Stimulated activated naive CD8-positive, alpha-beta T cell treated with anti-CD3 and anti-CD28 coated beads, Interleukin-15, amount 100 ng/mL, for 72 hours (primary cell): Measurements from ENCODE around the gene SHFL.

ENCODE experiments used
- ATAC-seq: fragments of 150-1000 bp; cut with Tn5 transposase; 2 replicates; pipeline ENCODE4 v1.10.0; 2021; ENCODE audit warnings: mild to moderate bottlenecking, moderate library complexity
- DNase-seq, 2 donors: peaks; one replicate each; pipeline ENCODE4 v3.0.0; 2021 to 2022
- H3K27ac Mint-ChIP-seq, 2 donors: one replicate each; pipeline ENCODE4 v1.8.0; 2022; ENCODE audit warnings: mild to moderate bottlenecking in 2 of 2, mixed read lengths in 2 of 2, moderate library complexity in 2 of 2
- H3K27me3 Mint-ChIP-seq: one replicate; pipeline ENCODE4 v1.8.0; 2022; ENCODE audit warnings: mixed read lengths
- H3K4me1 Mint-ChIP-seq: one replicate; pipeline ENCODE4 v1.8.0; 2022; ENCODE audit warnings: mild to moderate bottlenecking, mixed read lengths
- H3K4me3 Mint-ChIP-seq, 2 donors: one replicate each; pipeline ENCODE4 v1.8.0; 2022; ENCODE audit warnings: mild to moderate bottlenecking in 2 of 2, mixed read lengths in 2 of 2, moderate library complexity in 1 of 2
- H3K9me3 Mint-ChIP-seq, 2 donors: one replicate each; pipeline ENCODE4 v1.8.0; 2022; ENCODE audit warnings: mixed read lengths in 2 of 2

SHFL gene

DNA sequence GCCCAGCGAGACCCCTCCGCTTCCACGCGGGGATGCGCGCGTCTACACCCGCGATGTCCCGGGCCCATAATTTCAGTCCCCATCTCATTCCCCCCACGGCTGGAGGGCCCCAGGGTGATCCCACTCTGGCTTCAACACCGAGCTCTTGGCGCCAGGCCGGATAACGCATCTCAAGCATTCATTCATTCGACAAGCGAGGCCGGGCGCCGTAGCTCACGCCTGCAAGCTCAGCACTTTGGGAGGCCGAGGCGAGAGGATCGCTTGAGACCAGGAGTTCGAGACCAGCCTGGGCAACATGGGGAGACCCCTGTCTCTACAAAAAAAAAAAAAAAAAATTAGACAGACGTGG, 10.5 kb downstream of the SHFL start:
- Mint-ChIP-seq H3K4me3 (peak overlapping the region; percentile 55 to 77), H3K27ac (peak overlapping the region; percentile 69 to 71), H3K9me3 (no peaks in the 10 kb centered on the region), H3K27me3 (no peaks in the 10 kb centered on the region), H3K4me1 (peaks cover 54% of the 10 kb centered on the region)
- DNase-seq (no peak), ATAC-seq (no peak)

DNA sequence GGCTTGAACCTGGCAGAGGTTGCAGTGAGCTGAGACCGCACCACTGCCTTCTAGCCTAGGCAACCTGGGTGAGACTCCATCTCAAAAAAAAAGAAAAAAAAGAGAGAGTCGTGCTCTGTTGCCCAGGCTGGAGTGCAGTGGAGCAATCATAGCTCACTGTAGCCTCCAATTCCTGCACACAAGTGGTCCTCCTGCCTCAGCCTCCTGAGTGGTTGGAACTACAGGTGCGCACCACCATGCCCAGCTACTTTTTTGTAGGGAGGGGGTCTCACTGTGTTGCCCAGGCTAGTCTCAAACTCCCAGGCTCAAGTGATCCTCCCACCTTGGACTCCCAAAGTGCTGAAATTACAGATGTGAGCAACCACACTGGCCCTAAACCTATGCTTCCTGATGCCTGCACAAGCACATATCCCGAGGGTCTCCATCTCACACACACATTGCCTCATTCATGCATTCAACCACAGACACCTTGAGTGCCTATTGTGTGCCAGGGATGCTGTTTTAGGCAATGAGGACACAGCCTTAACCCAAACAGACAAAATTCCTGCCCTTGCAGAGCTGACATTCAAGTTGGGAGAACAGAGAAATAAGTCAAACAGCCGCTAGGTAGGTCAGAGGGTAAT, 14.2 kb downstream of the SHFL start:
- DNase-seq (no peak), ATAC-seq (no peak)
- Mint-ChIP-seq H3K4me3 (peak overlapping the region; percentile 9 to 37), H3K27me3 (no peaks in the 10 kb centered on the region), H3K27ac (peak overlapping the region in 1 of 2 donors; percentile 4), H3K9me3 (no peaks in the 10 kb centered on the region), H3K4me1 (peaks cover 81% of the 10 kb centered on the region)

DNA sequence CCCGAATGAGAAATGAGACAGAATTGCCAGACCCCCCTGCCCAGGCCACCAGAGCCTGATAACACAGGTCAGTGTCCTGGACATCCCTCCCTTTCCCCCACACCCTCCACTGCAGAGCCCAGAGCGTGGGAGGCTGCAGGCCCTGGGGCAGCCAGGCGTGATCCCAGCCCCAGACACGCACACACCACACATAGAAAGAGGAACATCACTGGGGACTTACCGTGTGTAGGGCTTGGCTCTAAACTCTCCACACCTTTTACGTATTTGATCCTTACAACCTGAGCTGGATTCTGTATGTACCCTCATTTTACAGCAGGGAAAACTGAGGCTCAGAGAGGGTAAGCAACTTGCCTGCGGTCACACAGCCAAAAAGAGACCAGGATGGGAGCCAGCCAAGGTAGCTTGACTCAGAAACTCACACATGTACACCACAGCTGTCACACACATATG, 16.7 kb downstream of the SHFL start:
- H3K27ac Mint-ChIP-seq, result peak overlapping the region; percentile 49 to 98
- peaks cover 88% of the 10 kb centered on the region for H3K4me1 Mint-ChIP-seq
- H3K27me3 Mint-ChIP-seq, result no peaks in the 10 kb centered on the region
- peak overlapping the region; percentile 74 to 86 for H3K4me3 Mint-ChIP-seq
- no peak for DNase-seq
- no peak for ATAC-seq
- H3K9me3 Mint-ChIP-seq, result no peaks in the 10 kb centered on the region

DNA sequence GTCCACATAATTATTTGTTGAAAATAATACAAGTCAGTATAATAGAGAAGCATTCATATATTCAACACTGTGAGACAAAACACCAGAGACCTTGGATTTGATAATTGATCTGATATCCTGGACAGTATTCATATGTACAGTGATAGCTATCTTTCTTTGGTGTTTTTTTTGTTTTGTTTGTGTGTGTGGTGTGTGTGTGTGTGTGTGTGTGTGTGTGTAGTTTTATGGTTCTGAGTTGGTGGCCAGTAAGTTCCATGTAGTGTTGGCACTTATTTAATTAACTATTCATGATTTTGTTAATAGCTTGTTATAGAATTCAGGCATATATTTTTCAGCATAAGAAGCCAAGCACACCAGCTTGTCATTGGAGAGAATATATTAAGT, 18.0 kb downstream of the SHFL start:
- DNase-seq, result no peak
- Mint-ChIP-seq H3K27ac (peak overlapping the region in 1 of 2 donors; percentile 76), H3K4me1 (peaks cover 88% of the 10 kb centered on the region), H3K9me3 (no peaks in the 10 kb centered on the region), H3K27me3 (no peaks in the 10 kb centered on the region), H3K4me3 (peak overlapping the region; percentile 0 to 89)
- no peak for ATAC-seq

DNA sequence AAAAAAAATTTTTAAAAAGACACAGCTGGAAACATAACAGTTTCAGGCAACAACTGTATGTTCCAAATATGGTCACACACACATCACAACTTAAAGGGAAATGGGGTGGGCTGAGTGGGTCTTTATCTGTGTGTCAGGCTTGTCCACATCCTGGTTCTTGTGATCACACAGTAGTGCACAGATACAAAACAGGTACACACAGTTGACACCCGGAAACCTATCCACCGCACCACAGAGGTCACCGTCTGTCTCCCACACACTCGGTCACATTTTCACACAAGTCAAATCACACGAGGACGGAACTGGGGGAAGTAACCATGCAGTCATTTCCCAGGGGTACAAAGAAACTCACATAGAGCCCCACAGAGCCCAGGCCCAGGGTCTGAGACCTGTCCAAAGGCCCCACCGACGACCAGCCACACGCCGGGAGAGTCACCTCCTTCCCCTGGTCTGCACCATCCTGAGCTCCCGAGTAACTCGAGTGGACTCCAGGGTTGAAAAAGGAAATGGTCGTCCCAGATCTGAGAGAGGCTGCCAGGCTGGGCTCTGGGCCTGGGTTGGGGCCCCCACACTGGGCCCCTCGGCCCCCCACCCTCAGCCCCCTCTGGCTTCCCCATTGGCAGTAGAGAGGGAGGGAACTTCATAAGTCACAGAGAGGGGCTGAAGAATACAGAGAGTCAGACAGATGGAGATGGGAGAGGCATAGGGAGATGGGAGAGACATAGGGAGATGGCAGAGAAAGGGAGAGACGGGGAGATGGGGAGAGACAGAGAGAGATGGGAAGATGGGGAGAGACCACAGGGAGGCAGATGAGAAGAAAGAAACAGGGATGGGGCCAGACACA, 18.8 kb downstream of the SHFL start:
- H3K4me3 Mint-ChIP-seq, result peak overlapping the region; percentile 84 to 89
- ATAC-seq, result peak; percentile 85

DNA sequence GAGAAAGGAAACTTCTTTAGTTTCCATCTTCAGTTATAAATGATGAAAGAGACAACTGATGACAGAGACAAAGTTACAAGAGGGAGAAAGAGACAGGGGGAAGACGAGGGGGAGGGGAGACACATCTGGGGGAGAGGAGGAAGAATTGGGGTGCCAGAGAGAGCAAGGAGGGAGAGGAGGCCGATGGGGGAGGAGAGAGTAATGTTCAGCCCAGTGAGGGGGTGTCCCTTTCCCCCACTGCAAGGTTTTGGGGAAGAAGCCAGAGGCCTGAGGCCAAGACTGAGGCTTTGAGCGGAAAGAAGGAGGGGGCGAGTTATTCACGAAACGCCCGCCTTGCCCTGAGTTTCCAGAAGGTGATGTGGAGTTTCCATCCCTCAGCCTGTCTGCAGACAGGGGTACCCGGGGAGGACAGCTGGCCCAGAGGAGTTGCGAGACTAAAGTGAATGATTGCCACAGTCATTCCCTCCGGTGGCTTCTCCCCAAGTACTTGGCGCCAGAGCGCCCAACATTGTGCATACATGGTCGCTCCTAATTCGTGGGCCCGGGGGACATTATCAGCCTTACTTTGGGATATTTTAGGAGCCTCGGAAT, 19.5 kb downstream of the SHFL start:
- Mint-ChIP-seq H3K9me3 (no peaks in the 10 kb centered on the region), H3K4me1 (peaks cover 90% of the 10 kb centered on the region), H3K27ac (peak overlapping the region; percentile 99 to 100), H3K4me3 (peak overlapping the region; percentile 84 to 89), H3K27me3 (no peaks in the 10 kb centered on the region)
- DNase-seq, result peak; percentile 91 to 92
- ATAC-seq, result peak; percentile 65

More for the DNA sequence above, 18.8 kb downstream of the SHFL start:
- Mint-ChIP-seq H3K4me1 (peaks cover 88% of the 10 kb centered on the region), H3K27ac (peak overlapping the region; percentile 99 to 100), H3K9me3 (no peaks in the 10 kb centered on the region), H3K27me3 (no peaks in the 10 kb centered on the region)
- peak; percentile 83 to 92 for DNase-seq

DNA sequence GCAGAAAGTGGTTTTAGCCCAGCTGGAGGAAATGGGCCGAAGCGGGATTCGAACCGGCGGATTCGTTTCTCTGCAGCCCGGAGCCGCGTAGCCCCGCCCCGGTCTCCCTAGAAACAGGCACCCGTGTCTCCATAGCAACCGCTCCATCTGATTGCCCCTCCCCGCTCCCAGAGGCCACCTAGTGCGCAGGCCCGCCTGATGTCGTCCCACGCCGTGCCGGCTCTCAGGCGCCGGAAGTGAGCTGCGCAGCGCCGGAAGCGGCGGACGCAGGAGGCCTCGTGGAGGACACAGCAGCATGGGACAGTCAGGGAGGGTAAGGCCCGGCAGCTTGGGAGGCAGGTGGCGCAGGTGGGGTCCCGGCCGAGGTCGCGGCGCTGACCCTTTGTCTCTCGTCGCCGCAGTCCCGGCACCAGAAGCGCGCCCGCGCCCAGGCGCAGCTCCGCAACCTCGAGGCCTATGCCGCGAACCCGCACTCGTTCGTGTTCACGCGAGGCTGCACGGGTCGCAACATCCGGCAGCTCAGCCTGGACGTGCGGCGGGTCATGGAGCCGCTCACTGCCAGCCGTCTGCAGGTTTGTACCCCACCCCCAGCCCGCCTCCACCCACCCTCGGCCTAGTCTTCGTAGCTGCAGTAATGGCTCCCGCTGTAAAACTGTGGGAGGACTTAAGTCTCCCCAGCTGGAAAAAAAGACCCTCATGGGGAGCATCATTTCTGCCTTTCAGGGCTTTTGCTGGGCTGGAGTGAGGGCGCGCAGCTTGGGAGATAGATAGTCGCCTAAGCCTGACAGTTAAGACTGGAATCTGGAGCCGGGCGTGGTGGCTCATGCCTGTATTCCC, 20.2 kb downstream of the SHFL start, which contains the start of gene PPAN:
TSS of gene PPAN (plus strand) at position 263 of the 837 bp plus-strand sequence. CDS start at position 296, 33 bp downstream.
- H3K27me3 Mint-ChIP-seq, result no peaks in the 10 kb centered on the region
- peak within 1 kb of the TSS; percentile 84 to 89 for H3K4me3 Mint-ChIP-seq
- peak within 1 kb of the TSS; percentile 99 to 100 for H3K27ac Mint-ChIP-seq
- DNase-seq (peak; percentile 97 to 99), ATAC-seq (peak; percentile 76)
- H3K9me3 Mint-ChIP-seq, result no peaks in the 10 kb centered on the region
- peaks cover 90% of the 10 kb centered on the region for H3K4me1 Mint-ChIP-seq

DNA sequence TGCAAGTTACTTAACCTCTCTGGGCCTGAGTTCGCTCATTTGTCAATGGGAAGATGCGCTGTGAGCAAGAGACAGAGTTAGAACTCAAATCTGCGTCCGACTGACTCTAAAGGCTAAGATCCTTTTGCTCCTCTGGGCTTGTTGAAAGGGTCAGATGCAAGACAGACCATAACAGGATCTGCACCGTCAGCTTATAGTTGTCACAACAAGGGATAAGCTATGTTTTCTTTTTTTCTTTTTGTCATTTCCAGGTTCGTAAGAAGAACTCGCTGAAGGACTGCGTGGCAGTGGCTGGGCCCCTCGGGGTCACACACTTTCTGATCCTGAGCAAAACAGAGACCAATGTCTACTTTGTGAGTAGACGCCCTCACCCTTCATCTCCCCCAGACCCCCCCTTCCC, 21.1 kb downstream of the SHFL start:
- H3K27ac Mint-ChIP-seq, result peak overlapping the region; percentile 96 to 99
- H3K4me1 Mint-ChIP-seq, result peaks cover 90% of the 10 kb centered on the region
- H3K27me3 Mint-ChIP-seq, result no peaks in the 10 kb centered on the region
- ATAC-seq (no peak), DNase-seq (no peak)
- peak overlapping the region; percentile 84 to 89 for H3K4me3 Mint-ChIP-seq
- H3K9me3 Mint-ChIP-seq, result no peaks in the 10 kb centered on the region

DNA sequence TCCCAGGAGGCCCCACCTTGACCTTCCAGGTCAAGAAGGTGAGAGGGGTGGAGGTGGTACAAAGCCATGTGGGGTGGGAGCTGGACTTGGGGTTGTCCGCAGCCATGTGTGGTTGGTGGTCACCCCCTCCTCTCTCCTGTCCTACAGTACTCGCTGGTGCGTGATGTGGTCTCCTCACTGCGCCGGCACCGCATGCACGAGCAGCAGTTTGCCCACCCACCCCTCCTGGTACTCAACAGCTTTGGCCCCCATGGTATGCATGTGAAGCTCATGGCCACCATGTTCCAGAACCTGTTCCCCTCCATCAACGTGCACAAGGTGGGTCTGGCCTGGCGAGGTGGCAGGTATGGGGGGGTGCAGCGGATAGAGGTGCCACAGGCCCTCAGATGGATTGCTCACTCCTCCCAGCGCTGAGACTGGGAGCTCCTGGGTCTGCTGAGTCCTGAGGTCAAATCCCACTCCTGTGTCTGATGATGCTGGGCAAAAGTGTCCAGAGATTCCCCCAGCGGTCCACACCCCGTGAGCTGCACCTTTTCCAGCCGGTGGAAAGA, 21.8 kb downstream of the SHFL start:
- peak overlapping the region; percentile 84 to 89 for H3K4me3 Mint-ChIP-seq
- DNase-seq (no peak), ATAC-seq (no peak)
- peaks cover 90% of the 10 kb centered on the region for H3K4me1 Mint-ChIP-seq
- no peaks in the 10 kb centered on the region for H3K27me3 Mint-ChIP-seq
- no peaks in the 10 kb centered on the region for H3K9me3 Mint-ChIP-seq
- H3K27ac Mint-ChIP-seq, result peak overlapping the region; percentile 69 to 96

DNA sequence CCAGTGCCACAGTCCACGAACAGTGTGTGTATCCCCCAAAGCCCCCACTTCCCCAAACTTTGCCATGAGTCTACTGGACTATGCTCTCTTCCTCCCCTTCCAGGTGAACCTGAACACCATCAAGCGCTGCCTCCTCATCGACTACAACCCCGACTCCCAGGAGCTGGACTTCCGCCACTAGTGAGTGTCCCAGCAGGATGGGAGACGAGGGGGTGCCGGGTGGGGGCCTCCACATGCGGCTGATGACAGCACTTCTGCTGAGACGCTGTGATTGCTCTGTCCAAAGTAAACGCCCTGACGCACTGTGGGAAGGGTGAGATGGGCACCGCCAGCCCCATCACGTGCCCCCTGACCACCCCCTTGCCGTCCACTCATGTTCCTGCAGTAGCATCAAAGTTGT, 23.4 kb downstream of the SHFL start:
- Mint-ChIP-seq H3K9me3 (no peaks in the 10 kb centered on the region), H3K4me3 (peak overlapping the region; percentile 40 to 87), H3K4me1 (peaks cover 93% of the 10 kb centered on the region), H3K27ac (peak overlapping the region in 1 of 2 donors; percentile 76), H3K27me3 (no peaks in the 10 kb centered on the region)
- no peak for ATAC-seq
- no peak for DNase-seq

DNA sequence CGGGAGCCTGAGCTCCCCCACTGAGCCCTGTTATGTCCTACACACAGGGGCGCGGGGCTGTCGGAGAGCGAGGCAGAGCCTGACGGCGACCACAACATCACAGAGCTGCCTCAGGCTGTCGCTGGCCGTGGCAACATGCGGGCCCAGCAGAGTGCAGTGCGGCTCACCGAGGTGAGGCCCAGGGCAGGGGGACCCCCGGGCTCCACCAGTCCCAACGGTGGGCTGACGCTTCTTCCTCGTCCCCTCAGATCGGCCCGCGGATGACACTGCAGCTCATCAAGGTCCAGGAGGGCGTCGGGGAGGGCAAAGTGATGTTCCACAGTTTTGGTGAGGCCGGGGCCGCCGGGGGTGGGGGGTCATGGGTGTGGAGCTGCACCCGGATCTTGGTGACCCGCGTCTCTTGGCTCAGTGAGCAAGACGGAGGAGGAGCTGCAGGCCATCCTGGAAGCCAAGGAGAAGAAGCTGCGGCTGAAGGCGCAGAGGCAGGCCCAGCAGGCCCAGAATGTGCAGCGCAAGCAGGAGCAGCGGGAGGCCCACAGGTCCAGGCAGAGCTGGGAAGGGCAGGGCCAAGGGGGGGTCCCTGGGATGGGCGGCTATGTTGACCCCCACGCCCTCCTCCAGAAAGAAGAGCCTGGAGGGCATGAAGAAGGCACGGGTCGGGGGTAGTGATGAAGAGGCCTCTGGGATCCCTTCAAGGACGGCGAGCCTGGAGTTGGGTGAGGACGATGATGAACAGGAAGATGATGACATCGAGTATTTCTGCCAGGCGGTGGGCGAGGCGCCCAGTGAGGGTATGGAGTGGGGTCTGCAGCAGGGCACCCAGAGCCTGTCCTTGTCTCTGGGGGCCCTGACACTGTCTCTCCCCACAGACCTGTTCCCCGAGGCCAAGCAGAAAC, 24.2 kb downstream of the SHFL start:
- peaks cover 91% of the 10 kb centered on the region for H3K4me1 Mint-ChIP-seq
- no peaks in the 10 kb centered on the region for H3K27me3 Mint-ChIP-seq
- DNase-seq, result no peak
- peak overlapping the region; percentile 43 to 70 for H3K27ac Mint-ChIP-seq
- no peak for ATAC-seq
- peak overlapping the region; percentile 59 to 87 for H3K4me3 Mint-ChIP-seq
- H3K9me3 Mint-ChIP-seq, result no peaks in the 10 kb centered on the region

DNA sequence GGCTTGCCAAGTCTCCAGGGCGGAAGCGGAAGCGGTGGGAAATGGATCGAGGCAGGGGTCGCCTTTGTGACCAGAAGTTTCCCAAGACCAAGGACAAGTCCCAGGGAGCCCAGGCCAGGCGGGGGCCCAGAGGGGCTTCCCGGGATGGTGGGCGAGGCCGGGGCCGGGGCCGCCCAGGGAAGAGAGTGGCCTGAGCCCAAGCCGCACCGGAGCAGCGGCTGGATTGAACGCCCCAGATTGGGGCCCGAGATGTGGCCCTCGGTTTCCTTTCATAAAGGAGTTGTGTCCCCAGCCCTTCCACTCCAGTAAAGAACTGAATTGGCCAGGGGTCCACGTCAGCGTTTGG, 24.8 kb downstream of the SHFL start:
- no peak for DNase-seq
- peak overlapping the region; percentile 59 to 87 for H3K4me3 Mint-ChIP-seq
- peak overlapping the region; percentile 43 to 70 for H3K27ac Mint-ChIP-seq
- H3K27me3 Mint-ChIP-seq, result no peaks in the 10 kb centered on the region
- ATAC-seq, result no peak
- H3K4me1 Mint-ChIP-seq, result peaks cover 90% of the 10 kb centered on the region
- H3K9me3 Mint-ChIP-seq, result no peaks in the 10 kb centered on the region

DNA sequence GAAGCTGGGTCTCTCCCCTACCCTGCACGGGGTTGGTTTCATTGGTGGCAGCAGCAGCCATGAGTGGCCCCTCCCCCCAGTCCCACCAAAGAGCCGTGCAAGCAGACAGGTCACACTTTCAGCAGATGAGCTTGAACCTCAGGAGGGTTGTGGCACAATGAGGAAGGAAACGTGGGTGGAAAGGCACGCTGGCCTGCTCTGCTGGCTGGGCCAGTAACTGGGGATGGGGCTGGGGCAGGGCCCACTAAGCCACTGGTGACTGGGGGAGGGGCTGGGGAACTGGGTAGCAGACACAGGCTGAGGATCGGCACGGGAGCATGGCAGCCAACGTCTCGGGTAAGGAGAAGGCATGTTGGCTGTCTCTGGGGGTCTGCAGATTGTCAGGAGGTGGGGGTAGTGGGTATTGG, 25.3 kb downstream of the SHFL start, which contains the start of gene P2RY11:
TSS of gene P2RY11 (plus strand) at position 289 of the 407 bp plus-strand sequence. CDS start at position 318, 29 bp downstream.
- DNase-seq, result peak; percentile 52 to 65
- ATAC-seq, result peak; percentile 38
- Mint-ChIP-seq H3K4me1 (peaks cover 94% of the 10 kb centered on the region), H3K4me3 (peak within 1 kb of the TSS; percentile 59 to 87), H3K27ac (peak within 1 kb of the TSS; percentile 92 to 97), H3K27me3 (no peaks in the 10 kb centered on the region), H3K9me3 (no peaks in the 10 kb centered on the region)
